NCI-H524 treated with DMSO at 0.1 percent for 48 hours (cell line): ENCODE measurements around the gene SPAG16.

Source experiments
- DNase-seq: peaks from one replicate; lab custom pipeline; 2025; lab: John Stamatoyannopoulos, UW

SPAG16 gene

GRCh38 chr2:214277880-214278279, 993.6 kb downstream of the SPAG16 start:
- DNase-seq: no peak

- no peak for DNase-seq
Observed at GRCh38 chr2:214286011-214286410, 1001.7 kb downstream of the SPAG16 start.

GRCh38 chr2:214293593-214293992, 1009.3 kb downstream of the SPAG16 start:
- DNase-seq: no peak

GRCh38 chr2:214294426-214294825, 1010.2 kb downstream of the SPAG16 start:
- no peak for DNase-seq

GRCh38 chr2:214297423-214297822, 1013.2 kb downstream of the SPAG16 start:
- DNase-seq: no peak

GRCh38 chr2:214310319-214310718, 1026.1 kb downstream of the SPAG16 start:
- no peak for DNase-seq

- DNase-seq: no peak
Observed at GRCh38 chr2:214311031-214311533, 1026.8 kb downstream of the SPAG16 start.

- no peak for DNase-seq
Observed at GRCh38 chr2:214311931-214312749, 1027.9 kb downstream of the SPAG16 start.

- DNase-seq: no peak
Observed at GRCh38 chr2:214315324-214315723, 1031.1 kb downstream of the SPAG16 start.

GRCh38 chr2:214320211-214320610, 1035.9 kb downstream of the SPAG16 start:
- no peak for DNase-seq

GRCh38 chr2:214322662-214323061, 1038.4 kb downstream of the SPAG16 start:
- DNase-seq: no peak

GRCh38 chr2:214325404-214325803, 1041.1 kb downstream of the SPAG16 start:
- DNase-seq: no peak

GRCh38 chr2:214328941-214329340, 1044.7 kb downstream of the SPAG16 start:
- no peak for DNase-seq

- DNase-seq: no peak
Observed at GRCh38 chr2:214341646-214342045, 1057.4 kb downstream of the SPAG16 start.

GRCh38 chr2:214358506-214358905, 1074.2 kb downstream of the SPAG16 start:
- no peak for DNase-seq

- DNase-seq: no peak
Observed at GRCh38 chr2:214361116-214361515, 1076.9 kb downstream of the SPAG16 start.

GRCh38 chr2:214365549-214365948, 1081.3 kb downstream of the SPAG16 start:
- DNase-seq: no peak

GRCh38 chr2:214367171-214367570, 1082.9 kb downstream of the SPAG16 start:
- no peak for DNase-seq

- DNase-seq: no peak
Observed at GRCh38 chr2:214376618-214377285, 1092.5 kb downstream of the SPAG16 start.

- DNase-seq: no peak
Observed at GRCh38 chr2:214377286-214377624, 1093.0 kb downstream of the SPAG16 start.

GRCh38 chr2:214378455-214379103, 1094.3 kb downstream of the SPAG16 start:
- no peak for DNase-seq

- DNase-seq: peak; percentile 73
Observed at GRCh38 chr2:214379227-214379626, 1095.0 kb downstream of the SPAG16 start.

GRCh38 chr2:214380681-214381080, 1096.4 kb downstream of the SPAG16 start:
- DNase-seq: no peak
